SK-N-SH (cell line): ENCODE results near the gene SMPD3. TPM values are rescaled to one million over a fixed set of nuclear protein-coding genes. Genes with fewer than 3 reads are reported as not detected.

Experiments used
- CTCF ChIA-PET: fragments of 300-600, 350-600 bp; formaldehyde crosslinking; extraction: SDS; loops from one replicate; lab custom pipeline; 2021; lab: Yijun Ruan, JAX
- POLR2A ChIA-PET: fragments of 350-600 bp; sonication (Branson Sonifier 250); formaldehyde crosslinking; extraction: SDS; loops from one replicate; lab custom pipeline; 2020; ENCODE audit warnings: antibody characterized with exemption, inconsistent platforms; lab: Yijun Ruan, JAX
- DNase-seq: peaks from one replicate; pipeline ENCODE4 v3.0.0; 2012
- H2AFZ ChIP-seq: fragments of 200-600 bp; sonication (generic); 2 replicates; pipeline ENCODE4 v1.8.1; 2016; ENCODE audit warnings: antibody characterized with exemption, mild to moderate bottlenecking, low read depth
- H3F3A ChIP-seq: fragments of 200-600 bp; sonication (generic); replicated peaks from 2 replicates; pipeline ENCODE3; 2016; ENCODE audit warnings: antibody characterized with exemption, mild to moderate bottlenecking; ENCODE audit not compliant: insufficient read depth
- H3K27ac ChIP-seq, 2 experiments: fragments of 200-500 bp in 1 of 2; fragments of 200-600 bp in 1 of 2; sonication (Bioruptor generic) in 1 of 2; sonication (generic), shearing (Covaris generic) in 1 of 2; 2 replicates each; pipeline versions ENCODE4 v1.5.1 to v1.6.1; 2014 to 2016; ENCODE audit warnings: low read depth in 2 of 2, inconsistent platforms in 1 of 2, low read length in 1 of 2, mild to moderate bottlenecking in 1 of 2, mixed read lengths in 1 of 2
- H3K27me3 ChIP-seq: fragments of 200-600 bp; sonication (generic), shearing (Covaris generic); 2 replicates; pipeline ENCODE4 v1.6.1; 2016; ENCODE audit warnings: mixed run types; ENCODE audit not compliant: insufficient read depth
- H3K36me3 ChIP-seq, 2 experiments: fragments of 200-500 bp in 1 of 2; fragments of 200-600 bp in 1 of 2; sonication (Bioruptor generic) in 1 of 2; sonication (generic) in 1 of 2; replicated peaks in 1 of 2; 2 replicates each; pipeline versions ENCODE3 to v1.5.1; 2014 to 2016; ENCODE audit warnings: low read length in 1 of 2, mild to moderate bottlenecking in 1 of 2; ENCODE audit not compliant: insufficient read depth in 2 of 2, control insufficient read depth in 1 of 2
- H3K4me1 ChIP-seq, 2 experiments: fragments of 200-500 bp in 1 of 2; fragments of 200-600 bp in 1 of 2; sonication (Bioruptor generic) in 1 of 2; sonication (generic), shearing (Covaris generic) in 1 of 2; 2 replicates each; pipeline versions ENCODE4 v1.5.1 to v1.6.1; 2014 to 2016; ENCODE audit warnings: low read depth in 1 of 2, low read length in 1 of 2, mixed run types in 1 of 2; ENCODE audit not compliant: insufficient read depth in 2 of 2, control insufficient read depth in 1 of 2
- H3K4me2 ChIP-seq: fragments of 200-600 bp; sonication (generic), shearing (Covaris generic); 2 replicates; pipeline ENCODE4 v1.6.1; 2017; ENCODE audit warnings: mixed run types
- H3K4me3 ChIP-seq, 2 experiments: fragments of 200-500 bp in 1 of 2; fragments of 200-600 bp in 1 of 2; sonication (Bioruptor generic) in 1 of 2; sonication (generic), shearing (Covaris generic) in 1 of 2; 2 replicates each; pipeline versions ENCODE4 v1.5.1 to v1.8.1; 2014 to 2016; ENCODE audit warnings: low read depth in 2 of 2, inconsistent platforms in 1 of 2, low read length in 1 of 2, mild to moderate bottlenecking in 1 of 2, mixed read lengths in 1 of 2, moderate library complexity in 1 of 2
- H3K79me2 ChIP-seq: fragments of 200-600 bp; sonication (generic); 2 replicates; pipeline ENCODE4 v1.8.1; 2017; ENCODE audit warnings: mild to moderate bottlenecking; ENCODE audit not compliant: insufficient read depth
- H3K9ac ChIP-seq: fragments of 200-600 bp; sonication (generic); 2 replicates; pipeline ENCODE4 v1.6.1; 2017; ENCODE audit warnings: mixed run types
- H3K9me2 ChIP-seq: fragments of 200-600 bp; sonication (generic); 2 replicates; pipeline ENCODE4 v1.6.1; 2017; ENCODE audit warnings: mixed run types
- H3K9me3 ChIP-seq: fragments of 200-600 bp; sonication (generic); 2 replicates; pipeline ENCODE4 v1.6.1; 2017; ENCODE audit warnings: mixed run types, mild to moderate bottlenecking, moderate library complexity
- H4K20me1 ChIP-seq: fragments of 200-600 bp; sonication (generic); 2 replicates; pipeline ENCODE4 v1.6.1; 2017; ENCODE audit warnings: mild to moderate bottlenecking, mixed run types; ENCODE audit not compliant: insufficient read depth
- EZH2phosphoT487 ChIP-seq: fragments of 200-600 bp; sonication (generic); IDR thresholded peaks from 2 replicates; pipeline ENCODE4 v1.6.1; 2017; ENCODE audit warnings: low read depth, mixed run types, mild to moderate bottlenecking, antibody characterized with exemption, moderate library complexity, borderline replicate concordance
- FOSL2 ChIP-seq: IDR thresholded peaks from 2 replicates; pipeline ENCODE4 v1.4.0; 2012; ENCODE audit warnings: low read depth, mild to moderate bottlenecking, moderate library complexity, borderline replicate concordance
- GABPA ChIP-seq: IDR thresholded peaks from 2 replicates; pipeline ENCODE4 v1.4.0; 2012; ENCODE audit warnings: low read depth, mild to moderate bottlenecking
- GATA2 ChIP-seq: sonication (generic); formaldehyde crosslinking; IDR thresholded peaks from 2 replicates; pipeline ENCODE4 v1.5.0; 2020; ENCODE audit warnings: mild to moderate bottlenecking, missing genetic modification reagents
- JUND ChIP-seq: IDR thresholded peaks from 2 replicates; pipeline ENCODE4 v1.4.0; 2012
- MEF2A ChIP-seq: IDR thresholded peaks from 2 replicates; pipeline ENCODE4 v1.4.0; 2012; ENCODE audit warnings: low read depth, borderline replicate concordance
- NRF1 ChIP-seq: IDR thresholded peaks from 2 replicates; pipeline ENCODE4 v1.6.1; 2012; ENCODE audit warnings: low read depth, mild to moderate bottlenecking, low read length
- RAD21 ChIP-seq: IDR thresholded peaks from 2 replicates; pipeline ENCODE4 v1.6.1; 2012; ENCODE audit warnings: mild to moderate bottlenecking, low read length
- REST ChIP-seq: IDR thresholded peaks from 2 replicates; pipeline ENCODE4 v1.6.1; 2012; ENCODE audit warnings: mild to moderate bottlenecking, low read depth, low read length, moderate library complexity
- RXRA ChIP-seq: IDR thresholded peaks from 2 replicates; pipeline ENCODE4 v1.4.0; 2012; ENCODE audit warnings: low read depth, mild to moderate bottlenecking, borderline replicate concordance
- SMC3 ChIP-seq: IDR thresholded peaks from 2 replicates; pipeline ENCODE4 v1.6.1; 2012; ENCODE audit warnings: low read depth, low read length, improper control_type of control experiment
- YY1 ChIP-seq: IDR thresholded peaks from 2 replicates; pipeline ENCODE4 v1.4.0; 2012; ENCODE audit warnings: low read depth, mild to moderate bottlenecking
- WGBS: methylation state at CpG from one replicate; pipeline ENCODE4 v1.1.6; 2017; ENCODE audit warnings: low lambda C conversion rate; 5-methylcytosine and 5-hydroxymethylcytosine counted together
- polyA plus RNA-seq, 3 experiments: library from polyadenylated mRNA; depleted of rRNA; stranded (reverse); fragments of >200 nt; gene quantifications; 2 replicates each; pipeline ENCODE4 v1.2.3, GENCODE V29; 2012
- TF ChIP-seq, protein P1 (sequence below): fragments of 200-600 bp; sonication (generic); IDR thresholded peaks from 2 replicates; pipeline ENCODE4 v1.6.1; 2017; ENCODE audit warnings: antibody characterized with exemption, mild to moderate bottlenecking, moderate library complexity
- TF ChIP-seq, protein P2 (sequence below): fragments of 150-350 bp; IDR thresholded peaks from 2 replicates; pipeline ENCODE4 v1.6.1; 2016; ENCODE audit warnings: mild to moderate bottlenecking, low read depth, low read length
- TF ChIP-seq, protein P3 (sequence below): IDR thresholded peaks from 2 replicates; pipeline ENCODE4 v1.4.0; 2012; ENCODE audit warnings: low read depth, borderline replicate concordance
- TF ChIP-seq, protein P4 (sequence below): fragments of 150-350 bp; IDR thresholded peaks from 2 replicates; pipeline ENCODE4 v1.6.1; 2017; ENCODE audit warnings: antibody characterized with exemption, low read length, low read depth, borderline replicate concordance

SMPD3 gene
- polyA plus RNA-seq, 1 of the 3 experiments (the other 2 are of a cell fraction), result 0.38 TPM

GRCh38 chr16:68372806-68373205 lies 75.5 kb downstream of the SMPD3 start:
- ChIA-PET POLR2A (no interaction called here), CTCF (interaction anchor here (1.1 to 3.0 kb wide), 5 partner anchors 10 to 156 kb away, joined by 4 to 9 read pairs (median 6); no protein-coding TSS in a partner anchor)
- Histone ChIP-seq H3K27ac (no peak overlapping the region), H3K9ac (no peak overlapping the region), H3K27me3 (no peaks in the 10 kb centered on the region), H3K4me1 (peaks cover 0 to 28% of the 10 kb centered on the region in 2 experiments; a peak in 1 of 4 replicates), H2AFZ (no peak overlapping the region), H4K20me1 (no peaks in the 10 kb centered on the region), H3K4me2 (no peak overlapping the region), H3F3A (no peaks in the 10 kb centered on the region), H3K9me2 (no peaks in the 10 kb centered on the region), H3K79me2 (no peaks in the 10 kb centered on the region), H3K9me3 (no peaks in the 10 kb centered on the region), H3K4me3 (no peak overlapping the region), H3K36me3 (no peaks in the 10 kb centered on the region)
- TF ChIP-seq FOSL2, result no peak
- TF ChIP-seq GATA2 (CRISPR knock-in tag), result no peak
- TF ChIP-seq, protein P1, sequence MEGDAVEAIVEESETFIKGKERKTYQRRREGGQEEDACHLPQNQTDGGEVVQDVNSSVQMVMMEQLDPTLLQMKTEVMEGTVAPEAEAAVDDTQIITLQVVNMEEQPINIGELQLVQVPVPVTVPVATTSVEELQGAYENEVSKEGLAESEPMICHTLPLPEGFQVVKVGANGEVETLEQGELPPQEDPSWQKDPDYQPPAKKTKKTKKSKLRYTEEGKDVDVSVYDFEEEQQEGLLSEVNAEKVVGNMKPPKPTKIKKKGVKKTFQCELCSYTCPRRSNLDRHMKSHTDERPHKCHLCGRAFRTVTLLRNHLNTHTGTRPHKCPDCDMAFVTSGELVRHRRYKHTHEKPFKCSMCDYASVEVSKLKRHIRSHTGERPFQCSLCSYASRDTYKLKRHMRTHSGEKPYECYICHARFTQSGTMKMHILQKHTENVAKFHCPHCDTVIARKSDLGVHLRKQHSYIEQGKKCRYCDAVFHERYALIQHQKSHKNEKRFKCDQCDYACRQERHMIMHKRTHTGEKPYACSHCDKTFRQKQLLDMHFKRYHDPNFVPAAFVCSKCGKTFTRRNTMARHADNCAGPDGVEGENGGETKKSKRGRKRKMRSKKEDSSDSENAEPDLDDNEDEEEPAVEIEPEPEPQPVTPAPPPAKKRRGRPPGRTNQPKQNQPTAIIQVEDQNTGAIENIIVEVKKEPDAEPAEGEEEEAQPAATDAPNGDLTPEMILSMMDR, result no peak
- no peak for TF ChIP-seq RAD21
- TF ChIP-seq MEF2A, result no peak
- no peak for TF ChIP-seq GABPA
- no peak for TF ChIP-seq JUND
- no peak for TF ChIP-seq EZH2phosphoT487
- no peak for TF ChIP-seq NRF1
- no peak for TF ChIP-seq REST
- no peak for TF ChIP-seq SMC3
- TF ChIP-seq, protein P2, sequence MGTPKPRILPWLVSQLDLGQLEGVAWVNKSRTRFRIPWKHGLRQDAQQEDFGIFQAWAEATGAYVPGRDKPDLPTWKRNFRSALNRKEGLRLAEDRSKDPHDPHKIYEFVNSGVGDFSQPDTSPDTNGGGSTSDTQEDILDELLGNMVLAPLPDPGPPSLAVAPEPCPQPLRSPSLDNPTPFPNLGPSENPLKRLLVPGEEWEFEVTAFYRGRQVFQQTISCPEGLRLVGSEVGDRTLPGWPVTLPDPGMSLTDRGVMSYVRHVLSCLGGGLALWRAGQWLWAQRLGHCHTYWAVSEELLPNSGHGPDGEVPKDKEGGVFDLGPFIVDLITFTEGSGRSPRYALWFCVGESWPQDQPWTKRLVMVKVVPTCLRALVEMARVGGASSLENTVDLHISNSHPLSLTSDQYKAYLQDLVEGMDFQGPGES, result no peak
- TF ChIP-seq RXRA, result no peak
- TF ChIP-seq, protein P3, sequence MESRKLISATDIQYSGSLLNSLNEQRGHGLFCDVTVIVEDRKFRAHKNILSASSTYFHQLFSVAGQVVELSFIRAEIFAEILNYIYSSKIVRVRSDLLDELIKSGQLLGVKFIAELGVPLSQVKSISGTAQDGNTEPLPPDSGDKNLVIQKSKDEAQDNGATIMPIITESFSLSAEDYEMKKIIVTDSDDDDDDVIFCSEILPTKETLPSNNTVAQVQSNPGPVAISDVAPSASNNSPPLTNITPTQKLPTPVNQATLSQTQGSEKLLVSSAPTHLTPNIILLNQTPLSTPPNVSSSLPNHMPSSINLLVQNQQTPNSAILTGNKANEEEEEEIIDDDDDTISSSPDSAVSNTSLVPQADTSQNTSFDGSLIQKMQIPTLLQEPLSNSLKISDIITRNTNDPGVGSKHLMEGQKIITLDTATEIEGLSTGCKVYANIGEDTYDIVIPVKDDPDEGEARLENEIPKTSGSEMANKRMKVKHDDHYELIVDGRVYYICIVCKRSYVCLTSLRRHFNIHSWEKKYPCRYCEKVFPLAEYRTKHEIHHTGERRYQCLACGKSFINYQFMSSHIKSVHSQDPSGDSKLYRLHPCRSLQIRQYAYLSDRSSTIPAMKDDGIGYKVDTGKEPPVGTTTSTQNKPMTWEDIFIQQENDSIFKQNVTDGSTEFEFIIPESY, result no peak
- no peak for TF ChIP-seq YY1
- TF ChIP-seq, protein P4, sequence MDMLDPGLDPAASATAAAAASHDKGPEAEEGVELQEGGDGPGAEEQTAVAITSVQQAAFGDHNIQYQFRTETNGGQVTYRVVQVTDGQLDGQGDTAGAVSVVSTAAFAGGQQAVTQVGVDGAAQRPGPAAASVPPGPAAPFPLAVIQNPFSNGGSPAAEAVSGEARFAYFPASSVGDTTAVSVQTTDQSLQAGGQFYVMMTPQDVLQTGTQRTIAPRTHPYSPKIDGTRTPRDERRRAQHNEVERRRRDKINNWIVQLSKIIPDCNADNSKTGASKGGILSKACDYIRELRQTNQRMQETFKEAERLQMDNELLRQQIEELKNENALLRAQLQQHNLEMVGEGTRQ, result no peak
- 33% methylated on average over 1 of the region's 8 CpGs for WGBS
- no peak for DNase-seq
